Measurements from ENCODE around the gene NAA15.
"Not testable (repeated sequence)": the region's sequence is repeated elsewhere in the genome, so short reads cannot be mapped to it uniquely, and the experiment has no call there.

The NAA15 gene

GRCh38 chr4:139361301-139361700, 60.0 kb downstream of the NAA15 start:
- no peak for DNase-seq

GRCh38 chr4:139367421-139368090, 66.3 kb downstream of the NAA15 start:
- no peak for DNase-seq

GRCh38 chr4:139368998-139369397, 67.7 kb downstream of the NAA15 start:
- no peak for DNase-seq

GRCh38 chr4:139374251-139374650, 72.9 kb downstream of the NAA15 start:
- DNase-seq: no peak

GRCh38 chr4:139386421-139386820, 85.1 kb downstream of the NAA15 start:
- no peak for DNase-seq

GRCh38 chr4:139389102-139389501, 87.8 kb downstream of the NAA15 start:
- DNase-seq: no peak

GRCh38 chr4:139389991-139390390, 88.7 kb downstream of the NAA15 start:
- no peak for DNase-seq

GRCh38 chr4:139391731-139392130, 90.4 kb downstream of the NAA15 start:
- no peak for DNase-seq

GRCh38 chr4:139392797-139393196, 91.5 kb downstream of the NAA15 start:
- no peak for DNase-seq

- DNase-seq: no peak
Measured at GRCh38 chr4:139401368-139401767, 100.1 kb downstream of the NAA15 start.

- DNase-seq: peak in 3 of 58 donors; percentile 5 to 26 (median 6)
Measured at GRCh38 chr4:139402436-139402835, 101.1 kb downstream of the NAA15 start.

- no peak for DNase-seq
Measured at GRCh38 chr4:139403462-139403861, 102.2 kb downstream of the NAA15 start.

- DNase-seq: no peak
Measured at GRCh38 chr4:139410312-139410711, 109.0 kb downstream of the NAA15 start.

- DNase-seq: not testable (repeated sequence)
Measured at GRCh38 chr4:139414671-139415210, 113.4 kb downstream of the NAA15 start.

GRCh38 chr4:139416073-139416673, 114.9 kb downstream of the NAA15 start:
- peak in 1 of 58 donors; percentile 7 for DNase-seq

- DNase-seq: peak in 31 of 58 donors; percentile 0 to 67 (median 12)
Measured at GRCh38 chr4:139419388-139419914, 118.1 kb downstream of the NAA15 start.

- no peak for DNase-seq
Measured at GRCh38 chr4:139420652-139421051, 119.3 kb downstream of the NAA15 start.

- no peak for DNase-seq
Measured at GRCh38 chr4:139436122-139436521, 134.8 kb downstream of the NAA15 start.

GRCh38 chr4:139438141-139438540, 136.8 kb downstream of the NAA15 start:
- DNase-seq: no peak

GRCh38 chr4:139441029-139441428, 139.7 kb downstream of the NAA15 start:
- no peak for DNase-seq

- DNase-seq: no peak
Measured at GRCh38 chr4:139443661-139444060, 142.4 kb downstream of the NAA15 start.

- DNase-seq: not testable (repeated sequence)
Measured at GRCh38 chr4:139444881-139445280, 143.6 kb downstream of the NAA15 start.

GRCh38 chr4:139447078-139447477, 145.8 kb downstream of the NAA15 start:
- not testable (repeated sequence) for DNase-seq
